NOMO-1 treated with dmso at 0.1 percent for 144 hours (cell line): Measurements from ENCODE around the gene TLR9.

Source experiments
- DNase-seq: peaks from one replicate; lab custom pipeline; 2025; ENCODE audit not compliant: unreplicated experiment; lab: John Stamatoyannopoulos, UW

The TLR9 gene

DNA sequence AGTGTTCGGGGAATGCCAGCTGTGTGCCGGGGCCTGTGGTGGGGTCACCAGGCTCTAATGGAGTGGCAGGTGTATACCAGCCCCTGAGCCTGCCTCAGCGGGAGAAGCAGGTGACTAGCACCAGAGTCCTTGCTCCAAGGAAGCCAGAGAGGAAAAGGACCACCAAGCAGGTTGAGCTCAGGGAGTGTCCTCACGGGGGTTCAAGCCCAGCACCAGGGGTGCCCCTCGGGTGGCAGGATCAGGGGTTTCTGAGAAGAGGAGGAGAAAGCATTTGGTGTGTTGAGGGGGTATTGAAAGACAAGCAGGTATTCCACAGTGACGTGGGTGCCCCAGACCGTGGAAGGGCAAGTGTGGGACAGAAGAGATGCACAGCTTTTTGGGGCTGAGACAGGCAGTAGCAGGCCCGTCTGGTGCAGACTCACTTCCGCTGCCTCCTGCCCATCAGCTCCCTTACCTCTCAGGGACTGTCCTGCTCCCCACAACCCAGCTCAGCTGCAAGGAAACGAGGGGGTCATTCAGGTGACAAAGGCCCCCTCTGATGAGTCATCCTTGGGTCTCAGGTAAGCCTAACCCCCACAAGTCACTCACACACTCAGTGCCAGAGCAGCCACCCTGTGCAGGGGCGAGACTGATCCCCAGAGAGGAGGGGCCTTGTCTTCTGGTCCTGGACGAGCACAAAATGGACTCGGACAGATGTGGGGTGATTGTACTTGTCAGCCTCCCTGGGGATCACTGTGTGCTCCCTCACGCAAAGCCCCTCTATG, 49.8 kb downstream of the TLR9 start:
- no peak for DNase-seq

DNA sequence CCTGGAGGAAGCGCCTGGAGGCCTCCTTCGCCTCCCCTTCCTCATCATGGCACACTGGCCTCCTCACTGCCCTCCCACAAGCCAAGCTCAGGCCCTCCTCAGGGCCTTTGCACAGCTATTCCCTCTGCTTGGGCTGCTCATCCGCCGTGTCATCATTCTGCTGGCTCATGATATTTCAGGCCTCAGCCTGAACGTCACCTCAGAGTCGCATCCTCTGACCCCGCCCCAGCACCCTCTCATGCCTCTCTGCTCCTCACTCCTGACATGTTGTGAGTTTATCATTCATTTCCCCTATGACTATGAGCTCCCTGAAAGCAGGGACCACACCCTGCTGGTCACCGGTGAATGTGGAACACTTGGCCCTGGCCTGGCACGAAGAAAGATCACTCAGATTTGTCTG, 50.5 kb downstream of the TLR9 start:
- DNase-seq: no peak

DNA sequence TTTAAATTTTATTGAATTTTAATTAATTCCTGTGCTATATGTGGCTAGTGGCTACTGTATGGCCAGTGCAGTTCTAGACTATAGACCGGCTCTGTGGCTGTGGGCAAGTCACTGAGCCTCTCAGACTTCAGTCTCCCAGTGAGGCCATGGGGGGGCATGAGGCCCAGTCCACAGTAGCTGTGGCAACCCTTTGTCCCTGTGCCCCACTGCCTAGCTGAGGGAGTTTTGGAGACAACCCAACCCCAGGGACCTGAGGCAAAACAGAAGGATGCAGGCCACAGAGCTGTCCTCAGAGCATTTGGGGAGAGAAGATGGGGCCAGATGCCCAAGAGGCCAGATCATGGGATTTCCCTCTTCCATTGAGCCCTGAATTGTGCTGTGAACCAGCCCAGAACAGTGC, 52.3 kb downstream of the TLR9 start:
- DNase-seq: no peak

DNA sequence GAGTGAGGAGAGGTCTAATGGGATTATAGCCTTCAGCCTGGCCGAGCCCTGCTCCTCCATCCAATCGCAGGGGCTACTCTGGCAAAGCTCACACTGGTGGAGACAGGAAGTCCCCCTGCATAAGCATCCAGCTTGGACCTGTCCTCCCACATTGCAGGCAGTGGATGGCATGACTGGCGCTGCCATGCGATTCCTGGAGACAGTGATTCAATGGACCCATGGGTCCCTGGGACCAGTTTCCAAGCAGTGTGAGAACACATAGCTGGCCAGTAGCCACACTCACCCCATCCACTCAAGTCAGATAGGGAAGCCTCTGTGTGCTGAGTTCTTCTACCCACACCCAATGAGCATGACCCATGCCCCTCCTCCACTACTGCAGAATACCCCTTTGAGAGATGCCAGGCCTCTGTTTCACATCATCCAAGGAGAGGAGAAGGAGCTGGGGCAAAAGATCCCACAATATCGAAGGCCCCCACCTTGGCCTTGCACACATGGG, 53.1 kb downstream of the TLR9 start:
- DNase-seq: no peak

DNA sequence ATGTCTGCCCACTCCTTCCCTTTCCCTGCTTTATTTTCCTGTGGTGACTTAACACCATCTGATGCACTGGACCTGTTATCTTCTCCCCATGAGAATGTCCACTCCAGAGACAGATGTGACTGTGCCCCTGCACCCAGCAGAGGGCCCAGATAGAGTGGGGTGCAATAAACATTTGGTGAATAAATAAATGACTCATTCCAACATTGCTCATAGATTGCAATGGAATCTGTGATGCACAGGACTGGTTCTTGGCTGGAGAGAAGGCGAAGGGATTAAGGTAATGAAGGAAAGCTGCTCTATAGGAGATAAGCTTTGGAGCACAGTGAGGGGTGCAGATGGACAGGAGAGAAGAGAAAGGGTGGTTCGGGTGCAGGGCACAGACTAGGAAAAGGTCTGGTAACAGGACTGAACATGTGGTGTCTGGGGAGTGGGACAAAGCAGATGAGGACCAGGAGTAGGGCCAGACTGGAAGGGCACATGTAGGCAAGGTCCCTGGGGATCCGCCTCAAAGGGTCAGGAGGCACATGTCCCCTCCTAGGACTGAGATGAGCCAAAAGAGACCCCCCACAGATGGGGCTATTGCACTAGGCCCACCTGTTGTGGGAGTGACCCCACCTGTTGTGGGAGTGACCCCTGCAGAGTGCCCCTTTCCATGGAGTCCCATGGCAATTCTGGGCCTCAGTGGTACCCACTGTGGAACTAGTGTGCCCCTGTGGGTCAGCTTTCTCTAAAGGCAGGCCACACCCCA, 53.8 kb downstream of the TLR9 start:
- no peak for DNase-seq
